Upper lobe of left lung (tissue), 6 donors: ENCODE results near the gene AADAC. TPM values are rescaled to one million over a fixed set of nuclear protein-coding genes. Genes with fewer than 3 reads are reported as not detected.
"Not testable (repeated sequence)": the region's sequence is repeated elsewhere in the genome, so short reads cannot be mapped to it uniquely, and the experiment has no call there.

Experiments used
- ATAC-seq, 2 donors: fragments of 200-7000 bp; cut with Tn5 transposase; one replicate each; pipeline ENCODE4 v1.9.1; 2022; ENCODE audit warnings: mild to moderate bottlenecking in 2 of 2, moderate library complexity in 2 of 2; ENCODE audit not compliant: low FRiP score in 2 of 2
- DNase-seq, 2 donors: peaks; one replicate each; pipeline ENCODE4 v3.0.0-alpha.2; 2019 to 2020
- H3K27ac ChIP-seq, 4 donors: fragments of 200-600 bp; sonication (generic); one replicate each; pipeline ENCODE4 v1.5.1; 2016 to 2019
- H3K27me3 ChIP-seq, 4 donors: fragments of 200-600 bp; sonication (generic); one replicate each; pipeline ENCODE4 v1.5.1; 2017 to 2019
- H3K36me3 ChIP-seq, 4 donors: fragments of 200-600 bp; sonication (generic); one replicate each; pipeline ENCODE4 v1.5.1; 2016 to 2019
- H3K4me1 ChIP-seq, 4 donors: fragments of 200-600 bp; sonication (generic); one replicate each; pipeline ENCODE4 v1.5.1; 2018 to 2019
- H3K4me3 ChIP-seq, 4 donors: fragments of 200-600 bp; sonication (generic); one replicate each; pipeline ENCODE4 v1.5.1; 2017 to 2019; ENCODE audit warnings: mild to moderate bottlenecking in 2 of 4, moderate library complexity in 1 of 4
- H3K9me3 ChIP-seq, 4 donors: fragments of 200-600 bp; sonication (generic); one replicate each; pipeline ENCODE4 v1.5.1; 2018 to 2019
- EP300 ChIP-seq, 4 donors: sonication (generic); formaldehyde crosslinking; IDR thresholded peaks; one replicate each; pipeline ENCODE4 v1.5.1; 2017; ENCODE audit warnings: antibody characterized with exemption in 4 of 4, control low read depth in 2 of 4
- POLR2A ChIP-seq, 4 donors: fragments of 450-650 bp; IDR thresholded peaks; one replicate each; pipeline ENCODE4 v1.5.1; 2016 to 2017; ENCODE audit warnings: antibody characterized with exemption in 4 of 4, mild to moderate bottlenecking in 2 of 4
- POLR2AphosphoS5 ChIP-seq, 2 donors: sonication (generic); formaldehyde crosslinking; IDR thresholded peaks; one replicate each; pipeline ENCODE4 v1.5.1; 2017; ENCODE audit warnings: antibody characterized with exemption in 2 of 2
- WGBS, 2 donors: methylation state at CpG; one replicate each; pipeline ENCODE4 v1.1.5; 2017 to 2018; 5-methylcytosine and 5-hydroxymethylcytosine counted together
- total RNA-seq, 6 donors: library from RNA; depleted of rRNA in 4 of 6; stranded (reverse); fragments of >200 nt in 4 of 6; gene quantifications; one replicate each; pipeline versions ENCODE4 v1.1.0 to v1.2.1, GENCODE V29; 2016 to 2021
- TF ChIP-seq, protein P1 (sequence below), 6 experiments: fragments of 450-650 bp in 4 of 6; fragments of 200-600 bp in 2 of 6; sonication (generic) in 2 of 6; IDR thresholded peaks; one replicate each; pipeline ENCODE4 v1.5.1; 2016 to 2019; ENCODE audit warnings: antibody characterized with exemption in 6 of 6
- donor health status: DM: no; HTN: no; CAD: no; lungs with moderate emphysema.
- donor health status: DM: no; HTN: yes; CAD: no; lungs with severe emphysema.

Gene AADAC
- total RNA-seq, 6 donors from 2014 or later: 1.7 to 4.5 (median 3.5) TPM; not detected in 1

DNA sequence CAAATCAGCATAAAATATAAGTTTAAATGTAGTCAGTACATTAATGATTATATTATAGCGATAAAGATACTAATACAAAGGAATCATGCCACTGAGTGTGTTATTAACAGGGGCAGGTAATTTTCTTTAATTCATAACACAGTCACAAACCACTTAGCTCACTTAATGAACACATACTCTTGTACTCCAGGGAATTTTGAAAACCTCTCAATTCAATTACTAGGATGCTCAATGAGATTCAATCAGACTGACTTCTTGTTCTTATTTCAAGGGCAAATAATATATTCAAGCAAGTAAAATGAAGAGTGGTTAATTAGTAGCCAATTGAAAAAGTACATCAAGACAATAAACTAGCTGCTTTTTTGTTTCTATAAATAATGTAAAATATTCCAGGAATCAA lies 53.8 kb downstream of the AADAC start:
- DNase-seq (no peak), ATAC-seq (no peak)
- H3K9me3 ChIP-seq: no peaks in the 10 kb centered on the region
- 88 to 91% methylated on average over 1 of the region's 1 CpG for WGBS, 2 donors
- H3K4me1 ChIP-seq: peaks cover 0 to 2% (median 0%) of the 10 kb centered on the region in 4 donors
- no peak overlapping the region for H3K4me3 ChIP-seq
- no peak overlapping the region for H3K27ac ChIP-seq
- TF ChIP-seq POLR2A (IDR thresholded peaks at IDR 0.05): no peak
- H3K36me3 ChIP-seq: no peaks in the 10 kb centered on the region
- H3K27me3 ChIP-seq: no peaks in the 10 kb centered on the region

DNA sequence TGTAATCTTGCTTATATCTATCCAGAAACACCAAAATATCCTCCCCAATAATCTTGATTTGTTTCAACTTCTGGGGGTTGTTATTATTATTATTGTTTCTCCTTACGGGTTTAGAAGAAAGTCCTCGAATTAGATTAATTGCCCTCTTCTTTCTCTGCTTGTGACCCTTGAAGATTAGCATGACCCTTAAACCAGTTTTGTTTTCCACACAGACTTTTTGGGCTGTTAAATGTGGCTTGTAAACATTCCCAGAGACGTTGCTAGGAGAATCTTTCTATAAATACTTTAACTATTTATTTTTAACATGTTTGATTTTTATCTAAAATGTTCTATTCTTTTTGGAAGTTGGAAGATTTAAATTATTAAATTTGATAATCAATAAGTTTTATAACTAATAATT lies 55.3 kb downstream of the AADAC start:
- ATAC-seq (no peak), DNase-seq (no peak)
- Histone ChIP-seq H3K4me3 (no peak overlapping the region), H3K27me3 (no peaks in the 10 kb centered on the region), H3K27ac (no peak overlapping the region), H3K9me3 (no peaks in the 10 kb centered on the region), H3K4me1 (peaks cover 0 to 2% (median 0%) of the 10 kb centered on the region in 4 donors), H3K36me3 (no peaks in the 10 kb centered on the region)
- TF ChIP-seq, protein P1, sequence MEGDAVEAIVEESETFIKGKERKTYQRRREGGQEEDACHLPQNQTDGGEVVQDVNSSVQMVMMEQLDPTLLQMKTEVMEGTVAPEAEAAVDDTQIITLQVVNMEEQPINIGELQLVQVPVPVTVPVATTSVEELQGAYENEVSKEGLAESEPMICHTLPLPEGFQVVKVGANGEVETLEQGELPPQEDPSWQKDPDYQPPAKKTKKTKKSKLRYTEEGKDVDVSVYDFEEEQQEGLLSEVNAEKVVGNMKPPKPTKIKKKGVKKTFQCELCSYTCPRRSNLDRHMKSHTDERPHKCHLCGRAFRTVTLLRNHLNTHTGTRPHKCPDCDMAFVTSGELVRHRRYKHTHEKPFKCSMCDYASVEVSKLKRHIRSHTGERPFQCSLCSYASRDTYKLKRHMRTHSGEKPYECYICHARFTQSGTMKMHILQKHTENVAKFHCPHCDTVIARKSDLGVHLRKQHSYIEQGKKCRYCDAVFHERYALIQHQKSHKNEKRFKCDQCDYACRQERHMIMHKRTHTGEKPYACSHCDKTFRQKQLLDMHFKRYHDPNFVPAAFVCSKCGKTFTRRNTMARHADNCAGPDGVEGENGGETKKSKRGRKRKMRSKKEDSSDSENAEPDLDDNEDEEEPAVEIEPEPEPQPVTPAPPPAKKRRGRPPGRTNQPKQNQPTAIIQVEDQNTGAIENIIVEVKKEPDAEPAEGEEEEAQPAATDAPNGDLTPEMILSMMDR (IDR thresholded peaks at IDR 0.05): no peak
- no peak for TF ChIP-seq POLR2A (IDR thresholded peaks at IDR 0.05)
- TF ChIP-seq EP300 (IDR thresholded peaks at IDR 0.05): no peak
- WGBS, 2 donors: 34 to 40% methylated on average over 3 of the region's 3 CpGs

DNA sequence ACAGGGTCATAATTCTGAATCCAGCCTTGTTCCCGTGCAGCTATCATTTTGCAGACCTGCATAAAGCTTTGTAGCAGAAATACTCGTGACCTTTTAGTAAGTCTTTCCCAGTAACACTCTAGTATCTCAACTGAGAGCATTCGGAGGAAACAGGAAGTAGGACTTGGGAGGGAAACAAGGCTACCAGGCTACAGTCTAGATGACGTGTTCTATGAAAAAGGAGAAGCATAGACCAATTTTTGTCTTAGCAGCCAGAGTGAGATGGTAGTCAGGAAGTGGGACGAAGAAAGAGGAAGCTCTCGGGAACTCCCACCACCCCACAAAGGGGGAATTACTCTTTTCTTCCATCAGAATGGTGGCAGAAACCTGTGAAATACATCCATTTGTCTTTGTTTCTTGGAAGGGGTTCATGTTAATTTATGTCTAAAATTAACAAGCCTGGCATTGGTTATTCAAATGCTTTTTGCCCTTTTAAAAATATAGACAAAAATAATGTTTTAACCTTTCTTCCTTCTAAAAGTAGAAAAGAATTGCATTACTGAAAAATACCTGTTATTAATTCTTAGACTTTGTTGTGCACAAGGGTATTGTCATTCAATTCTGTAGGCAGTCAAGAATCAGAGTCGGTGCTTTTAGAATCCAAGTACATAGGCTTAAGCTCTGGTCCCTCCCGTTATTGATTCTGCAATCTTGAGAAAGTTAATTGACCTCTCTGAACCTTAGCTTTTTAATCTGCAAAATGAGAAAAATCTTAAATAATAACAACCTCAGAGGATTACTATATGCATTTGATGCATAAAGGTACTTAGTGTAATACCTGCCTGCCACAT lies 57.9 kb downstream of the AADAC start:
- H3K4me3 ChIP-seq: no peak overlapping the region
- peaks cover 0 to 2% (median 0%) of the 10 kb centered on the region in 4 donors for H3K4me1 ChIP-seq
- H3K9me3 ChIP-seq: no peaks in the 10 kb centered on the region
- no peak for TF ChIP-seq POLR2AphosphoS5 (IDR thresholded peaks at IDR 0.05)
- no peak for TF ChIP-seq EP300 (IDR thresholded peaks at IDR 0.05)
- TF ChIP-seq POLR2A (IDR thresholded peaks at IDR 0.05): no peak
- TF ChIP-seq, protein P1 (IDR thresholded peaks at IDR 0.05): no peak
- 49 to 50% methylated on average over 8 of the region's 8 CpGs for whole genome bisulfite sequencing, 2 donors
- ATAC-seq (peak; percentile 61 to 93), DNase-seq (peak in 1 of 2 donors; percentile 30)
- peak overlapping the region in 2 of 4 donors; percentile 23 to 54 for H3K27ac ChIP-seq
- H3K36me3 ChIP-seq: no peaks in the 10 kb centered on the region
- H3K27me3 ChIP-seq: no peaks in the 10 kb centered on the region

DNA sequence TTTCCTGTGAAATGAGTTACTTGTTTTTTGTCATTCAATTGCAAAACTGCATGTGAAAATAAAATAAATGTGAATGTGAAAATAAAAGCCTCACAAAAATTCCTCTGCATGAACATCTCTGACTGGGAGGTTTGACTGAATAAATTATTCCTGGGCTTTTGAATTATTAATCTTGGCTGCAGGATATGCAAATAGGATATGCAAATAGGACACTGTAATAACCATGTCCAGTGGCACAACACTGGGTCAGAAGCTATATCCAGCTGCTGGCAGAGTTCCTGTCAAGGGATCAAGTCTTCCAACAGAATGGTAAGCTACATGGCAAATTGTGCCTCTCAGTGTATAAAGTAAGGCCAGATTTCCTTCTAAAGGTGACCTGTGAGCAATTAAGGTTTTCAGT lies 59.5 kb downstream of the AADAC start, which contains the start of gene SUCNR1:
SUCNR1 (plus strand) TSS at position 246 of the 400 bp plus-strand sequence. CDS start 6,250 bp downstream, outside the sequence.
- Histone ChIP-seq H3K27me3 (no peaks in the 10 kb centered on the region), H3K27ac (peak within 1 kb of the TSS in 2 of 4 donors; percentile 6 to 16), H3K9me3 (no peaks in the 10 kb centered on the region), H3K36me3 (no peaks in the 10 kb centered on the region), H3K4me1 (peaks cover 0 to 2% (median 0%) of the 10 kb centered on the region in 4 donors), H3K4me3 (no peak within 1 kb of the TSS)
- ATAC-seq (no peak), DNase-seq (peak in 1 of 2 donors; percentile 38)
- no peak for TF ChIP-seq EP300 (IDR thresholded peaks at IDR 0.05)

DNA sequence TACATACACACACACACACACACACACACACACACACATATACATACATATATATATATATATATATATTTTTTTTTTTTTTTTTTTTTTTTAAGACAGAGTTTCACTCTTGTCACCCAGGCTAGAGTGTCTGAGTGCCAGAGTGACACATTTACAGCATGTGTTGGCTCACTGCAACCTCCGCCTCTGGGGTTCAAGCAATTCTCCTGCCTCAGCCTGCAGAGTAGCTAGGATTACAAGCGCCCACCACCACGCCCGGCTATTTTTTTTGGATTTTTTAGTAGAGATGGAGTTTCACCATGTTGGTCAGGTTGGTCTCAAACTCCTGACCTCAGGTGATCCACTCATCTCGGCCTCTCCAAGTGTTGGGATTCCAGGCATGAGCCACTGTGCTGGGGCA lies 60.2 kb downstream of the AADAC start:
- H3K27me3 ChIP-seq, H3K36me3 ChIP-seq, H3K9me3 ChIP-seq, H3K4me3 ChIP-seq, DNase-seq, ATAC-seq, H3K4me1 ChIP-seq: not testable (repeated sequence)
- H3K27ac ChIP-seq: peak overlapping the region in 2 of 4 donors; percentile 6 to 16
- 74 to 80% methylated on average over 5 of the region's 5 CpGs for WGBS, 2 donors

DNA sequence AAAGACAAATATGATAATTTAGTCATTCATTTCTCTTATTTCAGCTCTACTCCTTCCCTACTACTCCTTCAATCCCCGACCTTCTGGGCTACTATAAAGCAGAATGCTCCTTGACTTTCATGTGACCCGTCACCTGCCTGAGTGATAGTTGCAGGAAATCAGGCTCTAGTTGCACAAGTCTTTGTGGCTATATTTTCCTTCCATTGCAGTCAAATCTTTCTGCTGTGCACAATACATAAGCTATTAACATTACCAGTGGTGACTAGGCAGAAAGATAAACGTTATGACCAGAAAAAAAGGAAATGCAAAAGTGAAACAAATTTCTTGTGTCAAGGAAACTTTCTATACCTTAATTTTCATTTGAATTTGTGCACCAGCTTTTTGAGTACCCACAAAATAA lies 61.8 kb downstream of the AADAC start:
- peak in 1 of 2 donors; percentile 37 for ATAC-seq
- DNase-seq: peak in 1 of 2 donors; percentile 47
- H3K4me3 ChIP-seq: no peak overlapping the region

More for the DNA sequence above, 61.8 kb downstream of the AADAC start:
- no peaks in the 10 kb centered on the region for H3K9me3 ChIP-seq
- H3K36me3 ChIP-seq: no peaks in the 10 kb centered on the region
- TF ChIP-seq POLR2A (IDR thresholded peaks at IDR 0.05): no peak
- TF ChIP-seq POLR2AphosphoS5 (IDR thresholded peaks at IDR 0.05): no peak
- peak in 1 of 4 donors; percentile 21 for TF ChIP-seq EP300 (IDR thresholded peaks at IDR 0.05)
- TF ChIP-seq, protein P1 (IDR thresholded peaks at IDR 0.05): no peak
- WGBS, 2 donors: 31 to 34% methylated on average over 3 of the region's 3 CpGs
- H3K27ac ChIP-seq: peak overlapping the region; percentile 16 to 74 (median 32)
- H3K27me3 ChIP-seq: no peaks in the 10 kb centered on the region
- no peaks in the 10 kb centered on the region for H3K4me1 ChIP-seq
